T-helper 1 cell treated with Interleukin-12 subunit alpha and Interleukin-12 subunit beta and Interleukin-4 antibody, amounts not matched to agents 30 μg/mL and 1 μg/mL, for 36 hours (primary cell): Measurements from ENCODE around the gene AP1AR.

ENCODE experiments used
- H3K27ac Mint-ChIP-seq: one replicate; pipeline ENCODE4 v1.8.0; 2021; ENCODE audit warnings: mild to moderate bottlenecking, mixed read lengths
- H3K27me3 Mint-ChIP-seq: one replicate; pipeline ENCODE4 v1.8.0; 2021; ENCODE audit warnings: low read depth, mixed read lengths
- H3K36me3 Mint-ChIP-seq: one replicate; pipeline ENCODE4 v1.8.0; 2021; ENCODE audit warnings: low read depth, mixed read lengths
- H3K4me1 Mint-ChIP-seq: one replicate; pipeline ENCODE4 v1.8.0; 2021; ENCODE audit warnings: low read depth, mixed read lengths
- H3K4me3 Mint-ChIP-seq: one replicate; pipeline ENCODE4 v1.8.0; 2021; ENCODE audit warnings: mild to moderate bottlenecking, moderate library complexity, mixed read lengths
- H3K9me3 Mint-ChIP-seq: one replicate; pipeline ENCODE4 v1.8.0; 2021; ENCODE audit warnings: mixed read lengths

The AP1AR gene

DNA sequence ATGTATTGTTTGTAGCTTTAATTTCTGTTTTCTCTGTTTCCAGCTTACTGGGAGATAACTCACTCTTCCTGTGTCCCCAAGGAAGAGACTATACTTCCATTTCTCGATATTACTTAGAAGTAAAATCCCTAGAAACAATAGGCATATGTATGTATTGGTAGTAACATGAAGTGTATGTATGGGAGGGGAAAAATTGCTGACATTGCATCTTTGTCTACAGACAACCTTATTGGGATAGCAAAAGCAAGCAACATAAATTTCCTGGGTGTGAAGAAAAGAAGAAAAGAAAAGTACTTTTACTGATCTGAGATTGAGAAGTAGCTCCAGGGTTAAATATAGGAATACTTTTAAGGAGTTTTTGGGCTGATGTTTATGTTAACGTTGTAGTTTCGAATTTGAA is 15.4 kb downstream of the AP1AR start:
- H3K27me3 Mint-ChIP-seq, result no peaks in the 10 kb centered on the region
- peaks cover 2% of the 10 kb centered on the region for H3K36me3 Mint-ChIP-seq
- no peaks in the 10 kb centered on the region for H3K9me3 Mint-ChIP-seq
- H3K4me3 Mint-ChIP-seq, result no peak overlapping the region
- no peak overlapping the region for H3K27ac Mint-ChIP-seq
- H3K4me1 Mint-ChIP-seq, result peaks cover 3% of the 10 kb centered on the region

DNA sequence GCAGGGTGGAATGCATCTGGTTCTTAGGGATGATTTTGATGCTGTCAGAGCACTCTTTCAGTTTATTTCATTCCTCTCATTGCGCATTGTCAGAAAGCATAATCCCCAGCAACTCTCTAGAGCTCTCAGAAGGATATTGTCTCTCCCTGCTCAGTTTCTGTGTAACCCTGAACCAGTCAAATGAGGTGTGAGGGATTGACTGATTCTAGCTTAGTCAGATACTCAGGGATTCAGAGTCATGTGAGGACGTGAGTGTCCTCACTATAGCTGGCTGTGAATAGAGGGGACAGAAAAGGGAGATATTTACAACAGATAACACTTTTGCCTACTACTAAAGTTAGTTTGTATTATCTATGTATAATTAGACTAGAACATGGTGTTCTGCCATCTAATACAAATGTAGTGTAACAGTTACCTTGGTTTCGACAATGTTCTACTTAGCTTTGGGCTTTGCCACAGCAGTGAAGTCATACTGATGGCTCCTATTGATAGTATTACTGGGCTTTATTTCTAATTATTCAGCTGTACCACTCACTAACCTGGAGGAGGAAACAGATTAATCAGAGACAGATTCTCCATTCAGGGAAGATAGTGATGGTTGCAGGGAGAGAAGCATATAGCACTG is 19.5 kb downstream of the AP1AR start:
- no peaks in the 10 kb centered on the region for H3K36me3 Mint-ChIP-seq
- no peaks in the 10 kb centered on the region for H3K27me3 Mint-ChIP-seq
- no peak overlapping the region for H3K27ac Mint-ChIP-seq
- peaks cover 4% of the 10 kb centered on the region for H3K4me1 Mint-ChIP-seq
- no peaks in the 10 kb centered on the region for H3K9me3 Mint-ChIP-seq
- H3K4me3 Mint-ChIP-seq, result no peak overlapping the region

DNA sequence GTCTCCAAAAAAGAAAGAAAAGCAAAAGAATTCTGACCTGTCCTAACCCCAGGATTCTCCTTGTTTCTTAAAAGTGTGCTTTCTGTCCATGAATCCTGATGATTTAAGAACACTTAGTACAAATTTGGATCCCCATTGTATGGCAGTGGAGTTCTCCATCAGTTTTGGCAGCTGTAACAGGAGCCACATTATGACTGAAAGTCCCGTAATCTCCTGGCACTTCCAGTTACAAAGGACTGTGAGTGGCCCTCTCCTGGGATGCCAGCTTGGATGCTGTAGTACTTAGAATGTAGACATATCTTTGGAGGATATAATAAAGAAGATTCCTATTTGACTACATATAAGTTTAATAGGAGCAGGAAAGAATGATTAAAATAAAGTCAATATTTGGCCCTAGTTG is 20.6 kb downstream of the AP1AR start:
- Mint-ChIP-seq H3K27ac (no peak overlapping the region), H3K9me3 (no peaks in the 10 kb centered on the region)

DNA sequence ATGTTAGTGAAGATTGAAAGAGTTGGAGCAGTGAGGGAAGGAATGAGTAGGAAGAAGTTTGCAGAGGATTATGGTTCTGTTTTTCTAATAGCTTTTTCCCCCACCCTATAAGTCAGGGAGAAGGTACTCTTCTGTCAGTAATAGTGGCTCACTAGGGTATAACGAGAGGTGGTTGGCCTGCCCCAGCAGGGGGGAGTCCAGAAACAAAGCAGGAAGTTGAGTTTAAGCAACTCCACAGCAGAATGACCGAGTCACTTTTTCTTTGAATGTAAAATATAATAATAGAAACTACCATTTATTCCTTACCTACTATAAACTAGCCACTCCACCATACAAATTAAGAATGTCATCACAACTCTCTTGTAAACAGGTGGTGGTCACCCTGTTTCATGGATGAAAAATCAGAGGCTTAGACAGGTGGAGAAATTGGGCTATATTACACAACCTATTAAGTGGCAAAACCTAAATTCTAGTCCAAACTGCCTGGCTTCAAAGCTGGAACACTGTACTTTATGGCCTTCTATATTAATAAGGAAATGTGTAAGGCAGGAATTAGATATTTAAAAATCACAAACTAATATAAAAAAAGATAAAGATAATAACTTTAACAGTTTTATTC is 21.9 kb downstream of the AP1AR start:
- Mint-ChIP-seq H3K9me3 (no peaks in the 10 kb centered on the region), H3K4me1 (peaks cover 2% of the 10 kb centered on the region), H3K36me3 (peaks cover 3% of the 10 kb centered on the region), H3K4me3 (no peak overlapping the region), H3K27me3 (no peaks in the 10 kb centered on the region), H3K27ac (no peak overlapping the region)

More for the DNA sequence above, 20.6 kb downstream of the AP1AR start:
- peaks cover 2% of the 10 kb centered on the region for H3K4me1 Mint-ChIP-seq
- peaks cover 3% of the 10 kb centered on the region for H3K36me3 Mint-ChIP-seq
- no peak overlapping the region for H3K4me3 Mint-ChIP-seq
- no peaks in the 10 kb centered on the region for H3K27me3 Mint-ChIP-seq

DNA sequence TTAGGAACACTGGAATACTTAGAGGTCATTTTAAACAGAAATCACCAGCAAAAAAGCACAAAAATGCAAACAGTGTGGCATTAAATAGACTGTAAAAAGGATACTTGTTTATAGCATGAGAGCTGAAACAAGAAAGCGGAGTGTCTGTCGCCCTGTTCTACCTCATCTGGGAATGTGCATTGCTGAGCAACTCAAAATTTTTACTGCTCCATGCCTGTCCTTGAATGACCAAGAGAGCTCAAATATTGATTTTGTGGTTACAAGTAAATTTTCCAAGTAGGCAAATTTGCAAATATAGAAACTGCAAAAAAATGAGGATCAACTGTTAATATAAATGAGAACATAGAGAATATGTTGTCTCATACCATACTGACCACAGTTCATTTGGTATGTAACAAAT is 25.5 kb downstream of the AP1AR start:
- Mint-ChIP-seq H3K27ac (no peak overlapping the region), H3K36me3 (peaks cover 4% of the 10 kb centered on the region), H3K9me3 (no peaks in the 10 kb centered on the region), H3K4me1 (peaks cover 2% of the 10 kb centered on the region), H3K27me3 (no peaks in the 10 kb centered on the region), H3K4me3 (no peak overlapping the region)

DNA sequence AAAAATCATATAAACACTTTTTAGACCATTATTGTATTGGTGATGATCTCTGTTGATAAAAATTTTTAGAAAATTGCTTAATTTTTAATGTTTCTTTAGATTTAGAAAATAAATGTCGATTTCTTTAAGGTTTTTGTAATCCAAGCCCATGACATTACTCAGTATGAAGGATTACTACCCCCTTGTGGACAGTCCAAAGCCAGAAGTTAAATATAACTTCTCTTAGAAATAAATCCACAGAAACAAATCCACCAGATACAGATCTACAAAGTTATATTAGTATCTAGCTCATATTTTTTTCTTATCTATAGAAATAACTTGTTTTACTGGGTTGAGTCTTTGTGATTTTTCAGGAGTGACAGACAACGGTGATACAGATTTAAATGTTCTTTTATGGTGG is 35.2 kb downstream of the AP1AR start:
- peaks cover 6% of the 10 kb centered on the region for H3K36me3 Mint-ChIP-seq
- no peak overlapping the region for H3K4me3 Mint-ChIP-seq
- H3K27me3 Mint-ChIP-seq, result no peaks in the 10 kb centered on the region
- H3K4me1 Mint-ChIP-seq, result peaks cover 10% of the 10 kb centered on the region
- H3K27ac Mint-ChIP-seq, result no peak overlapping the region
- no peaks in the 10 kb centered on the region for H3K9me3 Mint-ChIP-seq

DNA sequence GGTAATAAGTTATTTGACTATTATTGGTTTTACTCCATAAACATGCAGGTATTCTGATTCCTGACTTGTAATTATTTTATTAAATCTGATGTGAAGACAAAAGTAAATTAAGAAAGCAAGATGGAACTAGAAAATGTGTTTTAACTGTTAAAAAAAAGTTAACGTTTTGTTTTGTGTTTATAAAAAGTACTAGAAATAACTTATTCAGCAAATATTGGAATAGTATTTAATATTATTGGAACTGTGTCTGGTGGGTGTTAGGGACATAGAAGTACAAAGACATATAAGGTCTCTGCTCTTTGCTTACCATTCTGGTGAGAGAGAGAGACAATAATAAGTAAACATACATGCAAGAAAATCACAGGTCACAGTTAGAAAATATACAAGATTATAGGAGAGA is 38.5 kb downstream of the AP1AR start:
- no peaks in the 10 kb centered on the region for H3K27me3 Mint-ChIP-seq
- H3K9me3 Mint-ChIP-seq, result no peaks in the 10 kb centered on the region
- no peak overlapping the region for H3K4me3 Mint-ChIP-seq
- H3K4me1 Mint-ChIP-seq, result peaks cover 17% of the 10 kb centered on the region
- H3K27ac Mint-ChIP-seq, result no peak overlapping the region
- H3K36me3 Mint-ChIP-seq, result peaks cover 8% of the 10 kb centered on the region

DNA sequence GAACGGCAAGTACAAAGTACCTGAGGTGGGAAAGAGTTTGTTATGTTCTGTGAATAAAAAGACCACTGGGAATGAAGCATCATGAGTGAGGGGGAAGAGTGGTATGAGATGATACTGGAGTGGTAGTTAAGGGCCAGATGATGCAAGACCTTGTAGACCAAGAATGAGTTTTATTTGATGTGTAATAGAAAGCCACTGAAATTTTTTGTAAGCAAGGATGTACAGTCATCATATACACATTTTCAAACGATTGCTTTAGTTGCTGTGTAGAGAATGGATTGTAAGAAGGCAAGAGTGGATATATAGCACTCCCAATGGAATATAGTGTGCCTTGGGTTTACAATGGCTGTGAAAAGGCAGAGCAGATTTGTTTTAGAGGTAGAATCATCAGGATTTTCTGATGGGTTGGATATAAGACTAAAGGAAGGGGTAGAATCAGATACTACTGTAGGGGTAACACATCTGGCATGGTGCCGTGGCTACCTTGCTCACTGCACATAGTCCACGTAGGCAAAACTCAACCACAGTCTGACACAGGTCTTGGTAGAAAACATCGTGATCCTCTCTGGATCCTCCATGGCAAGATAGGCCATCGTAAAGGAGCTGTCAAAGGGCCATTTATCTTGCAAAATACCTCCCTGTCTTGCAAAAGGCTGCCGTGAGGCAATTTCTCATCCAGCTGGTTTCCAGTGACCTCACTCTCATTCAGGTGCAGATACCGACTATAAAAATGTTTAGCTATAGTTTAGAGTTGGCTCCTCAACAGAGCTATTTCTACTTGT is 39.2 kb downstream of the AP1AR start:
- H3K4me3 Mint-ChIP-seq, result no peak overlapping the region
- no peaks in the 10 kb centered on the region for H3K9me3 Mint-ChIP-seq
- H3K27ac Mint-ChIP-seq, result no peak overlapping the region

DNA sequence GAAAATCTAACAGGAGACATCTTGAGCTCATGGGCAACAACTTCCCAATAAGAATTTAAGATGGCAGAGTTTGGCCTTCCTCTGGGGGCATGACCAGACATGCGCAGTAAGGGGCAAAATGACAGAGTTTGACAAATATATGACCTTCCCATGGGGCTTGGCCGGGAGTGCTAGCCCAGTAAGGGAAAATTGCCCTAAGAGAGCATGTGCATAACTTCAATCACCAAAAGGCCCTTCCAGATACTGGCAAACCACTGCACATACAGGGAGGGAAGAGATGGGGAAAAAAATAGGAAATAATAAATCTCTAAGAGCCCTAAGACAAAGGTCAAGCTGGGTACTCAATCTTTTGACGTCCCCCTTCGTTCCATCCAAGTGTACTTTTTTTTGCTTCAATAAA is 40.7 kb downstream of the AP1AR start:
- Mint-ChIP-seq H3K27me3 (no peaks in the 10 kb centered on the region), H3K9me3 (no peaks in the 10 kb centered on the region), H3K36me3 (peaks cover 15% of the 10 kb centered on the region), H3K4me3 (no peak overlapping the region), H3K4me1 (peaks cover 29% of the 10 kb centered on the region), H3K27ac (no peak overlapping the region)

More for the DNA sequence above, 39.2 kb downstream of the AP1AR start:
- H3K4me1 Mint-ChIP-seq, result peaks cover 22% of the 10 kb centered on the region
- H3K27me3 Mint-ChIP-seq, result no peaks in the 10 kb centered on the region
- H3K36me3 Mint-ChIP-seq, result peaks cover 10% of the 10 kb centered on the region

DNA sequence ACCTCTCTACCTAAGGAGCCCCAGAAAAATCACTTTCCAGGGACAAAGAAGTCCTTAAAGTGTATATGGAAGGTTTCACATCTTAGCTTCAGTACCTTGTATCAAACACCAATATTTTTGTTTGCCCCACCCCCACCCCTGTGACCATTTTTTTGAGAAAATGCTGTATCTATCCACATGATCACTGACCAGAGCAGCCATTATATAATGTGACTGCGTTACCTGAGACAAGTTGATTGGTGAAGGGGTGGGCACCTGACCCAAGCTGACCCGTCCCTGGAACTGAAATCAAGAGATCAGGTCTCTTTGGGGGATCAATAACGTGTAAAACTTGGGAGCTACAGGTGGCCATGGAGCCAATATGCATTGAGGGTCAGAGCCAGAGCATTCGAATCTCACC is 43.4 kb downstream of the AP1AR start:
- Mint-ChIP-seq H3K4me3 (no peak overlapping the region), H3K9me3 (no peaks in the 10 kb centered on the region), H3K36me3 (peaks cover 29% of the 10 kb centered on the region), H3K4me1 (peaks cover 47% of the 10 kb centered on the region), H3K27ac (no peak overlapping the region), H3K27me3 (no peaks in the 10 kb centered on the region)

DNA sequence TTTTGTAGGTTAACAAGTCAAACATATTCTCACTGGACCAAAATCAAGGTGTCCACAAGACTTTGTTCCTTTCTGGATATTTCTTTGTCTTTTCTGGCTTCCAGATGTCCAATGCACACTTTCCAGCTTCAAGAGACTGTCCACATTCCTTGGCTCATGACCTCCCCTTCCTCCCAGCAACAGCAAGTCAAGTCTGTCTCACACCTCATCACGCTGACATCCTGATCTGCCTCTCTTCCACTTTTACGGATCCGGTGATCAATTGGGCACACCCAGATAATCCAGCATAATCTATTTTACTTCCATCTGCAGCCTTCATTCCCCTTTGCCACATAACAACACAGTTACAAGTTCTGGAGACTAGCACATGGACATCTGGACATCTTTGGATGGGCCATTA is 44.5 kb downstream of the AP1AR start:
- H3K36me3 Mint-ChIP-seq, result peaks cover 29% of the 10 kb centered on the region
- no peaks in the 10 kb centered on the region for H3K27me3 Mint-ChIP-seq
- H3K27ac Mint-ChIP-seq, result no peak overlapping the region
- H3K9me3 Mint-ChIP-seq, result no peaks in the 10 kb centered on the region
- peaks cover 50% of the 10 kb centered on the region for H3K4me1 Mint-ChIP-seq
- H3K4me3 Mint-ChIP-seq, result no peak overlapping the region

DNA sequence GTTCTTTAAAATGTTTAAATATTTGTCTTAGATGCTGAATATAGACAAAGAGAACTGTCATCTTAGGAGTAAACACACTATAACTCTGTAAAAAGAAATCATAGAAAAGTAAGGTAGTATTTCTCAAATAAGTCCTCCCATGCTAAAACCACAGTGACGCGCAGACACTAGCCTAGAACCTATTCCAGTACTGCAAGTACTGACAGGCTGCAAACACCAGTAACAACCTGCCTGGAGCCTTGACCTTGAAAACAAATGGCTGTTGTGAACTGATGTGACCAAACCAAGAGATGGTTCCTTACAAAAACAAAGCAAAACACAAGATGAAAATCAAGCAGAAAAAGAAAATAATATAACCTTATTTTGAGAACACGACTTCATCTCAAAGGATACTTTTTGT is 45.6 kb downstream of the AP1AR start:
- no peak overlapping the region for H3K4me3 Mint-ChIP-seq
- no peak overlapping the region for H3K27ac Mint-ChIP-seq
- peaks cover 57% of the 10 kb centered on the region for H3K4me1 Mint-ChIP-seq

DNA sequence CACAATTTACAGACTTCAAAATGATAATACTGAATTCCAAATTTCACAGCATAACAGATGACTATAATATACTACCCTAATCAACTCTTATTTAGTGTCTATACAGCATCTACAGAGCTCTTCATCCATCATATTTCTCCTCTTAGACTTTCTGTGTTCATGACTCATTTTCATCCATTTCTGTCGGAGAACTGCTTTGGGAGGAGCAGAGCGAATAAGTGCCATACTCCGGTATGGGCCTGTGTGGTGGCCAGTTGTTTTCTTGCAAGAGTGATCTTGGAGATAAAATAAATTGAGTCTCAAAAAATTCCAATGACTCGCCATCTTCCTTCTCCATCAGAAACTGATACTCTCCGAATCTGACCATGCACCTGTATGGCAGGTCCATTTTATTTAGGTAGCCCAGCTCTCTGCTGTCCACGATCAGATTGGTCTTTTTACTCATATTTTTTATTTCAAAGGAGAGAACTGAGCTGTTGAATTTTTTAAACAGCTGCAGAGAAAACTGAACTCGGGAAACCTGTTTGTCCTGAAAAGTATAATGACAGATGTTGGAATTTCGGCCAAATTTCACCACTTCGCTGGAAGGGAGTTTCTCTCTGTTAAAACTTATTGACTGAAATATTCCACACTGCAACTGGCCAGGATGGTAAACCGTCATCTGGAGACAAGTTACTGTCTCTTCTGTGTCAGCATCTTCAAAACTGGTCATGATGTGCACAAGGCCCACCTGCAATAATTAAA is 46.3 kb downstream of the AP1AR start:
- Mint-ChIP-seq H3K4me1 (peaks cover 64% of the 10 kb centered on the region), H3K36me3 (peaks cover 43% of the 10 kb centered on the region), H3K27ac (no peak overlapping the region), H3K27me3 (no peaks in the 10 kb centered on the region), H3K4me3 (no peak overlapping the region), H3K9me3 (peaks cover 6% of the 10 kb centered on the region)

More for the DNA sequence above, 45.6 kb downstream of the AP1AR start:
- H3K27me3 Mint-ChIP-seq, result no peaks in the 10 kb centered on the region
- peaks cover 3% of the 10 kb centered on the region for H3K9me3 Mint-ChIP-seq
- peaks cover 37% of the 10 kb centered on the region for H3K36me3 Mint-ChIP-seq

DNA sequence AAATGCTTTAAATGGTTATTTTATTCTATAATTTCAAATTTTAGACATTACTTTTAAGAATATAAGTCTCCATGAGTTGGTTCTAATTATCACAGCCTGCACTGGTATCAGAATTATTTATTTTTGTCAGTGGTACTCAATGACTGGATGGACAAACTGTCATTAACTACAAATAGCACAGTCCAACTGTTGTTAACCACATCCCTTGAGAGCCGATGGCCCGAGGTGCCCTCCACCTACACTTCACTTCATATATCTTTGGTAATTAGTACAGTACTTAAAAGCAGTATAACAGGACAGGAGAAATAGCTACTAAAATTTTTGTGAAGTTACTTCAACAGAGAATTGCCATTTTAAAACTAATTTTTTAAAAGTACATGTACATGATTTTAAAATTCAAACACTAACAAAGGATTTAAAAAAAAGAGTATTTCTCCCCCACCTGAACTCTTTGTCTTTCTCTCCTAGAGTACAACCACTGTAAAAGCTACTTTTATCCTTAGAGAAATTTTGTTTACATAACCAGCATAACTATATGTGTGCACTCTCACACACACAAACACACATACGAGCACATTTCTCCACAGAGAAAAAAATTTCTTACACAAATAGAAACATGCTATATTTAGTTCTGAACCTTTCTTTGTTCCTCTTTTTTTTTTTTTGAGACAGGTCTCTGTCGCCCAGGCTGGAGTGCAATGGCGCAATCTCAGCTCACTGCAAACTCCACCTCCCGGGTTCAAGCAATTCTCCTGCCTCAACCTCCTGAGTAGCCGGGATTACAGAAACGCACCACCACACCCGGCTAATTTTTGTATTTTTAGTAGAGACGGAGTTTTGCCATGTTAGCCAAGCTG is 47.7 kb downstream of the AP1AR start:
- Mint-ChIP-seq H3K27ac (peak overlapping the region; percentile 28), H3K27me3 (no peaks in the 10 kb centered on the region), H3K9me3 (peaks cover 6% of the 10 kb centered on the region), H3K36me3 (peaks cover 52% of the 10 kb centered on the region), H3K4me1 (peaks cover 72% of the 10 kb centered on the region), H3K4me3 (no peak overlapping the region)
